Sigmoid colon (tissue), 4 donors: ENCODE results near the gene CYB561.

ENCODE experiments used
- CTCF ChIP-seq, 4 experiments: fragments of 450-650 bp in 3 of 4; fragments of 200-600 bp in 1 of 4; IDR thresholded peaks; one replicate each; pipeline ENCODE4 v1.5.1; 2016 to 2019; ENCODE audit warnings: antibody characterized with exemption in 4 of 4, mild to moderate bottlenecking in 3 of 4, moderate library complexity in 2 of 4
- EP300 ChIP-seq, 4 donors: sonication (generic); formaldehyde crosslinking; IDR thresholded peaks; one replicate each; pipeline ENCODE4 v1.6.1; 2017; ENCODE audit warnings: antibody characterized with exemption in 4 of 4
- POLR2A ChIP-seq, 2 donors: fragments of 450-650 bp; IDR thresholded peaks; one replicate each; pipeline ENCODE4 v1.6.1; 2016; ENCODE audit warnings: antibody characterized with exemption in 2 of 2, mild to moderate bottlenecking in 2 of 2, moderate library complexity in 2 of 2
- POLR2AphosphoS5 ChIP-seq, 4 donors: sonication (generic); formaldehyde crosslinking; IDR thresholded peaks; one replicate each; pipeline ENCODE4 v1.6.1; 2017; ENCODE audit warnings: antibody characterized with exemption in 4 of 4

GRCh38 chr17:63419949-63420867, 25.9 kb downstream of the CYB561 start:
- TF ChIP-seq CTCF (IDR thresholded peaks at IDR 0.05) (no peak), EP300 (IDR thresholded peaks at IDR 0.05) (no peak), POLR2A (IDR thresholded peaks at IDR 0.05) (no peak), POLR2AphosphoS5 (IDR thresholded peaks at IDR 0.05) (no peak)
